Hepatocyte (in vitro differentiated cells): ENCODE results near the gene MED9.

ENCODE experiments used
- EZH2 ChIP-seq: fragments of 200-600 bp; sonication (generic); IDR thresholded peaks from 2 replicates; pipeline ENCODE4 v1.6.1; 2016; ENCODE audit warnings: antibody characterized with exemption, mild to moderate bottlenecking, borderline replicate concordance
- TF ChIP-seq, protein P1 (sequence below): fragments of 200-600 bp; sonication (generic); IDR thresholded peaks from 2 replicates; pipeline ENCODE4 v1.5.1; 2016; ENCODE audit warnings: antibody characterized with exemption, mild to moderate bottlenecking; ENCODE audit not compliant: poor library complexity

DNA sequence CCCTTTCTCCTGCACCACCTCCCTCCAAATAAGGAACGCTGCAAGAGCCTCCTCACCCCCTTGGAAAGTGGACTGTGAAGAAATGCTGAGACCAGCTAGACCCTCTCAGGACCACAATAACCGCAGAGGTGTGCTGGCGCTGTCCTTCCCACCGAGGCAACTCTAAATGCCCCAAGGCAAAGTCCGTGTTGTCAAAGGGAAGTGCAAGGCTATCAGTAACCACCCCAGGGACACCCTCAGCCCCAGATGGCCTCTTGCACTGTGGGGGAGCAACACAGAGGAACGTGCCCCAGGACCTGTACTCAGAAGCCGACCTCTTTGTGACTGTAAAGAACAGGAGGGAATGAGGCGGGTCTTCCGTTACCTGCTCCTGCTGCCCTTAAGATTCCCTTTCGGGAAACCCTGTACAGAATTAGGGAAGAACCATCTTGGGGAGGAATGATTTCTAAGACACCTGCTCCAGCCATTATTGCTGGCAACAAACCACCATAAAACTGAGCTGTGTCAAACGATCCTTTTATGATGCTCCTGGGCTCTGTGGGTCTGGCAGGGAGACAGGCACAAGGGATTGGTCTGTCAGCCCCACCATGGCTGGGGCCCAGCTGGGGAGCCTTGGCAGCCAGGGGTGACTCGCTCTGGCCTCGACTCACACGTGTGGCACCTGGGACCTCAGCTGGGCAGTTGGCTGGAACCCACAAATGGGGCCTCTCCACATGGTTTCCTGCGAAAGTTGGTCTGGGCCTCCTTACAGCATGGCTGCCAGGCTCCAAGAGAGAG is 14.6 kb upstream of the MED9 start:
- TF ChIP-seq EZH2, result no peak
- TF ChIP-seq, protein P1, sequence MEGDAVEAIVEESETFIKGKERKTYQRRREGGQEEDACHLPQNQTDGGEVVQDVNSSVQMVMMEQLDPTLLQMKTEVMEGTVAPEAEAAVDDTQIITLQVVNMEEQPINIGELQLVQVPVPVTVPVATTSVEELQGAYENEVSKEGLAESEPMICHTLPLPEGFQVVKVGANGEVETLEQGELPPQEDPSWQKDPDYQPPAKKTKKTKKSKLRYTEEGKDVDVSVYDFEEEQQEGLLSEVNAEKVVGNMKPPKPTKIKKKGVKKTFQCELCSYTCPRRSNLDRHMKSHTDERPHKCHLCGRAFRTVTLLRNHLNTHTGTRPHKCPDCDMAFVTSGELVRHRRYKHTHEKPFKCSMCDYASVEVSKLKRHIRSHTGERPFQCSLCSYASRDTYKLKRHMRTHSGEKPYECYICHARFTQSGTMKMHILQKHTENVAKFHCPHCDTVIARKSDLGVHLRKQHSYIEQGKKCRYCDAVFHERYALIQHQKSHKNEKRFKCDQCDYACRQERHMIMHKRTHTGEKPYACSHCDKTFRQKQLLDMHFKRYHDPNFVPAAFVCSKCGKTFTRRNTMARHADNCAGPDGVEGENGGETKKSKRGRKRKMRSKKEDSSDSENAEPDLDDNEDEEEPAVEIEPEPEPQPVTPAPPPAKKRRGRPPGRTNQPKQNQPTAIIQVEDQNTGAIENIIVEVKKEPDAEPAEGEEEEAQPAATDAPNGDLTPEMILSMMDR, result no peak
